H9 (cell line): Measurements from ENCODE around the gene SNTG2. TPM values are rescaled to one million over a fixed set of nuclear protein-coding genes. Genes with fewer than 3 reads are reported as not detected.

ENCODE experiments used
- DNase-seq: peaks from one replicate; pipeline ENCODE4 v3.0.0-alpha.2; 2017
- H2AFZ ChIP-seq: one replicate; pipeline ENCODE4 v1.6.1; 2013; ENCODE audit warnings: mild to moderate bottlenecking, low read length, control low read depth, moderate library complexity
- H2AK5ac ChIP-seq: 2 replicates; pipeline ENCODE4 v1.6.1; 2013; ENCODE audit warnings: low read length, control low read depth, mixed read lengths; ENCODE audit not compliant: insufficient read length
- H2BK120ac ChIP-seq: one replicate; pipeline ENCODE4 v1.6.1; 2013; ENCODE audit warnings: low read depth, mild to moderate bottlenecking, low read length, control low read depth, inconsistent platforms; ENCODE audit not compliant: poor library complexity, severe bottlenecking
- H2BK12ac ChIP-seq: 2 replicates; pipeline ENCODE4 v1.6.1; 2013; ENCODE audit warnings: low read length, control low read depth, mixed read lengths, low read depth; ENCODE audit not compliant: insufficient read length
- H2BK15ac ChIP-seq: 2 replicates; pipeline ENCODE4 v1.6.1; 2013; ENCODE audit warnings: low read depth, low read length, control low read depth
- H2BK20ac ChIP-seq: one replicate; pipeline ENCODE4 v1.6.1; 2013; ENCODE audit warnings: low read depth, mild to moderate bottlenecking, low read length, control low read depth, inconsistent platforms; ENCODE audit not compliant: poor library complexity, severe bottlenecking
- H2BK5ac ChIP-seq: 2 replicates; pipeline ENCODE4 v1.6.1; 2013; ENCODE audit warnings: low read length, control low read depth, mixed read lengths; ENCODE audit not compliant: insufficient read length
- H3K14ac ChIP-seq: 2 replicates; pipeline ENCODE4 v1.6.1; 2013; ENCODE audit warnings: low read length, control low read depth; ENCODE audit not compliant: insufficient read depth
- H3K18ac ChIP-seq: 2 replicates; pipeline ENCODE4 v1.6.1; 2013; ENCODE audit warnings: low read depth, mild to moderate bottlenecking, mixed read lengths, low read length, control low read depth; ENCODE audit not compliant: insufficient read length
- H3K23ac ChIP-seq: 2 replicates; pipeline ENCODE4 v1.6.1; 2013; ENCODE audit warnings: low read length, control low read depth, mixed read lengths, low read depth; ENCODE audit not compliant: insufficient read length
- H3K23me2 ChIP-seq: 2 replicates; pipeline ENCODE4 v1.6.1; 2013; ENCODE audit warnings: low read depth, mild to moderate bottlenecking, mixed read lengths, low read length, control low read depth; ENCODE audit not compliant: insufficient read length, poor library complexity, severe bottlenecking
- H3K27ac ChIP-seq: 2 replicates; pipeline ENCODE4 v1.5.1; 2013; ENCODE audit warnings: low read length, control low read depth, mixed read lengths, low read depth; ENCODE audit not compliant: insufficient read length
- H3K27me3 ChIP-seq: 2 replicates; pipeline ENCODE4 v1.6.1; 2013; ENCODE audit warnings: low read length, control low read depth, inconsistent platforms; ENCODE audit not compliant: insufficient read depth
- H3K4ac ChIP-seq: 2 replicates; pipeline ENCODE4 v1.6.1; 2013; ENCODE audit warnings: low read depth, mild to moderate bottlenecking, control low read depth, inconsistent platforms, low read length, moderate library complexity
- H3K4me1 ChIP-seq: 2 replicates; pipeline ENCODE4 v1.6.1; 2013; ENCODE audit warnings: low read length, control low read depth, inconsistent platforms; ENCODE audit not compliant: insufficient read depth
- H3K4me2 ChIP-seq: 2 replicates; pipeline ENCODE4 v1.6.1; 2013; ENCODE audit warnings: low read length, control low read depth, mixed read lengths; ENCODE audit not compliant: insufficient read length, insufficient read depth
- H3K56ac ChIP-seq: 2 replicates; pipeline ENCODE4 v1.6.1; 2013; ENCODE audit warnings: low read depth, mild to moderate bottlenecking, mixed read lengths, low read length, control low read depth; ENCODE audit not compliant: insufficient read length
- H3K79me1 ChIP-seq: 2 replicates; pipeline ENCODE4 v1.6.1; 2013; ENCODE audit warnings: low read depth, mild to moderate bottlenecking, moderate library complexity, low read length, control low read depth, inconsistent platforms; ENCODE audit not compliant: insufficient read depth, poor library complexity, severe bottlenecking
- H3K79me2 ChIP-seq: 2 replicates; pipeline ENCODE4 v1.6.1; 2013; ENCODE audit warnings: low read length, control low read depth, inconsistent platforms; ENCODE audit not compliant: insufficient read depth
- H3K9ac ChIP-seq: 2 replicates; pipeline ENCODE4 v1.6.1; 2013; ENCODE audit warnings: low read length, control low read depth, mixed read lengths; ENCODE audit not compliant: insufficient read length; ENCODE audit errors: extremely low read depth
- H3K9me3 ChIP-seq: one replicate; pipeline ENCODE4 v1.6.1; 2013; ENCODE audit warnings: low read depth, low read length, inconsistent platforms; ENCODE audit not compliant: control insufficient read depth
- H3T11ph ChIP-seq: one replicate; pipeline ENCODE4 v1.6.1; 2013; ENCODE audit warnings: mild to moderate bottlenecking, low read length, control low read depth, inconsistent platforms
- H4K20me1 ChIP-seq: one replicate; pipeline ENCODE4 v1.6.1; 2013; ENCODE audit not compliant: control insufficient read depth, insufficient read length, insufficient read depth
- H4K5ac ChIP-seq: 2 replicates; pipeline ENCODE4 v1.6.1; 2013; ENCODE audit warnings: low read depth, mild to moderate bottlenecking, mixed read lengths, low read length, control low read depth; ENCODE audit not compliant: insufficient read length
- H4K8ac ChIP-seq: replicated peaks from 2 replicates; pipeline ENCODE4 v1.6.1; 2013; ENCODE audit warnings: low read length, control low read depth, mixed read lengths, low read depth; ENCODE audit not compliant: insufficient read length
- H4K91ac ChIP-seq: 2 replicates; pipeline ENCODE4 v1.6.1; 2013; ENCODE audit warnings: low read depth, mild to moderate bottlenecking, moderate library complexity, mixed read lengths, low read length, control low read depth; ENCODE audit not compliant: insufficient read length
- H3K27ac Mint-ChIP-seq, 3 experiments: 2 replicates in 2 of 3; 3 replicates in 1 of 3; pipeline ENCODE4 v1.8.0; 2020 to 2021; ENCODE audit warnings: mixed read lengths in 3 of 3, mild to moderate bottlenecking in 1 of 3, moderate library complexity in 1 of 3
- H3K27me3 Mint-ChIP-seq: 2 replicates; pipeline ENCODE4 v1.8.0; 2021; ENCODE audit warnings: low read depth, mild to moderate bottlenecking, moderate library complexity, mixed read lengths
- H3K36me3 Mint-ChIP-seq, 3 experiments: 2 replicates in 2 of 3; 3 replicates in 1 of 3; pipeline ENCODE4 v1.8.0; 2020 to 2021; ENCODE audit warnings: low read depth in 3 of 3, mixed read lengths in 3 of 3; ENCODE audit not compliant: insufficient read depth in 1 of 3
- H3K4me1 Mint-ChIP-seq, 2 experiments: 2 replicates each; pipeline ENCODE4 v1.8.0; 2020; ENCODE audit warnings: mixed read lengths in 2 of 2
- H3K4me3 Mint-ChIP-seq, 2 experiments: 2 replicates in 1 of 2; 3 replicates in 1 of 2; pipeline ENCODE4 v1.8.0; 2020 to 2021; ENCODE audit warnings: mild to moderate bottlenecking in 2 of 2, mixed read lengths in 2 of 2, moderate library complexity in 1 of 2
- H3K9me3 Mint-ChIP-seq, 2 experiments: 2 replicates in 1 of 2; 3 replicates in 1 of 2; pipeline ENCODE4 v1.8.0; 2020; ENCODE audit warnings: mild to moderate bottlenecking in 2 of 2, mixed read lengths in 2 of 2, moderate library complexity in 1 of 2
- WGBS: extraction: QIAGEN DNeasy Blood & Tissue Kit; methylation state at CpG from one replicate; pipeline ENCODE4 v1.1.7; 2013; ENCODE audit warnings: missing lambda C conversion rate, low lambda C conversion rate, mixed read lengths; ENCODE audit not compliant: insufficient read length; ENCODE audit errors: extremely low coverage; 5-methylcytosine and 5-hydroxymethylcytosine counted together
- total RNA-seq: library from RNA; stranded (reverse); gene quantifications from 2 replicates; pipeline ENCODE4 v1.2.1, GENCODE V29; 2021
- TF ChIP-seq, protein P1 (sequence below): fragments of 200-600 bp; sonication (generic); conservative IDR thresholded peaks from 3 replicates; pipeline ENCODE4 v1.8.0; 2021; ENCODE audit warnings: antibody characterized with exemption, mild to moderate bottlenecking

SNTG2 gene
- total RNA-seq, 1 experiment from 2014 or later = 13.2 TPM

DNA sequence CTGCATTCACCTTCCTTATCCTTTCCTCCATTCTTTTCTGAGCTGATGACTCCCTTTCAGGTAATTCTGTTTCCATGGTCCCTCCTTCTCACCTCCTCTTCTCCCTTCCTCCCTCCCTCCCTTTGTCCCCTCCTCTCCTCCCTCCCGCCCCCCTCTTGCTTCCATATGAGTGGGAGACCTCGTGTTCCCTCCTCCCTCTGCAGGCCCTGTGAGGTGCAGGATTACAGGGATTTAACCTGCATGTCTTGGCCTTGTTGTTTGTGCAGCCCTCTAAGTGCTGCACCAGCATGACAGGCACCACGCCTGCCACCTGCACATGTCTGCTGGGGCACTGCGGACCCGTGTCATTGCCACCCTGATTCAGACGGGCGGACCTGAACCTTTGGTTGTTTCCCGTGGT, 103.1 kb downstream of the SNTG2 start:
- Histone ChIP-seq H3K56ac (no peak overlapping the region), H3K27ac (no peak overlapping the region), H2BK15ac (no peak overlapping the region), H4K5ac (no peak overlapping the region), H4K91ac (no peak overlapping the region), H3K4me2 (no peak overlapping the region), H2AK5ac (no peak overlapping the region), H2BK5ac (no peak overlapping the region), H3K4ac (no peak overlapping the region), H2BK20ac (no peak overlapping the region), H3K23ac (no peak overlapping the region), H3K9me3 (peaks cover 5% of the 10 kb centered on the region), H3K27me3 (no peaks in the 10 kb centered on the region), H2BK12ac (no peak overlapping the region), H3K18ac (no peak overlapping the region), H2AFZ (no peak overlapping the region), H3T11ph (no peak overlapping the region), H4K20me1 (peaks cover 3% of the 10 kb centered on the region), H3K4me1 (peaks cover 15% of the 10 kb centered on the region; the same call in 1 of the 2 replicates), H4K8ac (no peak overlapping the region), H3K9ac (no peak overlapping the region), H3K79me1 (peaks cover 4% of the 10 kb centered on the region), H3K14ac (no peak overlapping the region), H3K23me2 (no peaks in the 10 kb centered on the region), H2BK120ac (no peak overlapping the region), H3K79me2 (peaks cover 2% of the 10 kb centered on the region; the same call in 1 of the 2 replicates)
- H3K4me3 Mint-ChIP-seq = no peak overlapping the region; a peak in 1 of 5 replicates
- H3K36me3 Mint-ChIP-seq = peaks cover 12 to 25% (median 24%) of the 10 kb centered on the region in 3 experiments
- peaks cover 0 to 12% of the 10 kb centered on the region in 2 experiments; a peak in 4 of 5 replicates for H3K9me3 Mint-ChIP-seq
- H3K27ac Mint-ChIP-seq = peak overlapping the region in 1 of 3 experiments; percentile 82; a peak in 2 of 7 replicates
- TF ChIP-seq, protein P1, sequence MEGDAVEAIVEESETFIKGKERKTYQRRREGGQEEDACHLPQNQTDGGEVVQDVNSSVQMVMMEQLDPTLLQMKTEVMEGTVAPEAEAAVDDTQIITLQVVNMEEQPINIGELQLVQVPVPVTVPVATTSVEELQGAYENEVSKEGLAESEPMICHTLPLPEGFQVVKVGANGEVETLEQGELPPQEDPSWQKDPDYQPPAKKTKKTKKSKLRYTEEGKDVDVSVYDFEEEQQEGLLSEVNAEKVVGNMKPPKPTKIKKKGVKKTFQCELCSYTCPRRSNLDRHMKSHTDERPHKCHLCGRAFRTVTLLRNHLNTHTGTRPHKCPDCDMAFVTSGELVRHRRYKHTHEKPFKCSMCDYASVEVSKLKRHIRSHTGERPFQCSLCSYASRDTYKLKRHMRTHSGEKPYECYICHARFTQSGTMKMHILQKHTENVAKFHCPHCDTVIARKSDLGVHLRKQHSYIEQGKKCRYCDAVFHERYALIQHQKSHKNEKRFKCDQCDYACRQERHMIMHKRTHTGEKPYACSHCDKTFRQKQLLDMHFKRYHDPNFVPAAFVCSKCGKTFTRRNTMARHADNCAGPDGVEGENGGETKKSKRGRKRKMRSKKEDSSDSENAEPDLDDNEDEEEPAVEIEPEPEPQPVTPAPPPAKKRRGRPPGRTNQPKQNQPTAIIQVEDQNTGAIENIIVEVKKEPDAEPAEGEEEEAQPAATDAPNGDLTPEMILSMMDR = no peak
- H3K27me3 Mint-ChIP-seq = peaks cover 18% of the 10 kb centered on the region
- no CpG with 5 or more reads among the region's 8 CpGs for WGBS
- DNase-seq = no peak
- H3K4me1 Mint-ChIP-seq = peaks cover 43 to 44% of the 10 kb centered on the region in 2 experiments
